ENCODE data around the gene CYSTM1.

CYSTM1 gene

DNA sequence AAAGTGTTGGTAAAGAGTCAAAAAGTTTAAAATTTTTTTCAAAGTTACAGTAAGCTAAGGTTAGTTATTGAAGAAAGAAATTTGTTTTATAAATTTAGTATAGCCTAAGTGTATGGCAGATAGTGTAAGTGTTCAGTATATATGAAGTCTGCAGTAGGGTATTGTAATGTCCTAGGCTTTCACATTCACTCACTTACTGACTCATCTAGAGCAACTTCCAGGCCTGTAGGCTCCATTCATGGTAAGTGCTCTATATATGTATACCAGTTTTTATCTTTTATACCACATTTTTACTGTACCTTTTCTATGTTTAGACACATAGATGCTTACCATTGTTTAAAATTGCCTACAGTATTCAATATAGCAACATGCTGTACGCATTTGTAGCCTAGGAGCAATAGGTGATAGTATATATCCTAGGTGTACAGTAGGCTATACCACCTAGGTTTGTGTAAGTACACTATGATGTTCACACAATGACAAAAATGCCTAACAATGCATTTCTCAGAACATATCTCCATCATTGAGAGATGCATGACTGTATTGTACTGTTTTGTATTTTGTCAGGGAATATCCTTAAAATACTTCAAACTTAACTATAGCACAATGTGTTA is 38.5 kb downstream of the CYSTM1 start:
- Histone ChIP-seq H3K9me3 (ENCODE audit: low read length) (no peaks in the 10 kb centered on the region), H4K20me1 (ENCODE audit: insufficient read depth, low read length) (no peaks in the 10 kb centered on the region), H3K9ac (ENCODE audit: low read length) (no peak overlapping the region), H3K9me2 (ENCODE audit: low read depth, low read length) (no peaks in the 10 kb centered on the region), H3K27ac (ENCODE audit: low read depth, low read length, poor library complexity, severe bottlenecking) (no peak overlapping the region), H3K36me3 (ENCODE audit: insufficient read depth, low read length) (no peaks in the 10 kb centered on the region; the same call in 1 of the 2 replicates), H3F3A (ENCODE audit: insufficient read depth, low read length) (no peaks in the 10 kb centered on the region), H3K4me1 (ENCODE audit: insufficient read depth, low read length, severe bottlenecking) (no peaks in the 10 kb centered on the region), H3K79me2 (ENCODE audit: insufficient read depth, low read length) (no peaks in the 10 kb centered on the region), H3K4me2 (ENCODE audit: low read length) (no peak overlapping the region), H3K4me3 (ENCODE audit: low read depth, low read length, poor library complexity, severe bottlenecking) (no peak overlapping the region), H3K27me3 (ENCODE audit: insufficient read depth, low read length) (no peaks in the 10 kb centered on the region), H2AFZ (ENCODE audit: low read length) (no peak overlapping the region)
- TF ChIP-seq EZH2 (IDR thresholded peaks at IDR 0.05; ENCODE audit: borderline replicate concordance, low read length), result no peak
- TF ChIP-seq, protein P1, sequence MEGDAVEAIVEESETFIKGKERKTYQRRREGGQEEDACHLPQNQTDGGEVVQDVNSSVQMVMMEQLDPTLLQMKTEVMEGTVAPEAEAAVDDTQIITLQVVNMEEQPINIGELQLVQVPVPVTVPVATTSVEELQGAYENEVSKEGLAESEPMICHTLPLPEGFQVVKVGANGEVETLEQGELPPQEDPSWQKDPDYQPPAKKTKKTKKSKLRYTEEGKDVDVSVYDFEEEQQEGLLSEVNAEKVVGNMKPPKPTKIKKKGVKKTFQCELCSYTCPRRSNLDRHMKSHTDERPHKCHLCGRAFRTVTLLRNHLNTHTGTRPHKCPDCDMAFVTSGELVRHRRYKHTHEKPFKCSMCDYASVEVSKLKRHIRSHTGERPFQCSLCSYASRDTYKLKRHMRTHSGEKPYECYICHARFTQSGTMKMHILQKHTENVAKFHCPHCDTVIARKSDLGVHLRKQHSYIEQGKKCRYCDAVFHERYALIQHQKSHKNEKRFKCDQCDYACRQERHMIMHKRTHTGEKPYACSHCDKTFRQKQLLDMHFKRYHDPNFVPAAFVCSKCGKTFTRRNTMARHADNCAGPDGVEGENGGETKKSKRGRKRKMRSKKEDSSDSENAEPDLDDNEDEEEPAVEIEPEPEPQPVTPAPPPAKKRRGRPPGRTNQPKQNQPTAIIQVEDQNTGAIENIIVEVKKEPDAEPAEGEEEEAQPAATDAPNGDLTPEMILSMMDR (IDR thresholded peaks at IDR 0.05; ENCODE audit: low read length), result no peak

DNA sequence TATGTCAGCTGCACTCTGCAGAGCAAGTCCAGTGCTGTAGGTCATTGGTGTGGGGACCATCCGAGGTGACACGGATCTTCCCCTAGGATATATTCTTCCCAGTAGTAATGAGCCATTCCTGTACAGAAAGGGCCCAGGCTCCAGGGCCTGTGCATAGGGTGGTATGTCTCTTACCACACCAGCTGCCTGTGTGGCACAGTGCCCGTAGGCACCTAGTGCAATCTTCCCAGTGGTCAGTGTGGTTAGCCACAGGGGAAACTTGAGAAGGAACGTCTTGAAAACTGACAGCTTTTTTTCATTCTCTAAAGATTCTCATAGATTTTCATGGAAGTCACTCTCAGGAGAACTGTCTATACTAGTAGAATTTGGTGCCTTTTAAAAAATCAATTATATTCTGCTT is 39.8 kb downstream of the CYSTM1 start:
- Histone ChIP-seq H3K27me3 (ENCODE audit: insufficient read depth, low read length) (no peaks in the 10 kb centered on the region), H3K36me3 (ENCODE audit: insufficient read depth, low read length) (no peaks in the 10 kb centered on the region; the same call in 1 of the 2 replicates), H3K9me3 (ENCODE audit: low read length) (no peaks in the 10 kb centered on the region), H2AFZ (ENCODE audit: low read length) (no peak overlapping the region), H3K4me1 (ENCODE audit: insufficient read depth, low read length, severe bottlenecking) (no peaks in the 10 kb centered on the region), H3F3A (ENCODE audit: insufficient read depth, low read length) (no peaks in the 10 kb centered on the region), H3K4me3 (ENCODE audit: low read depth, low read length, poor library complexity, severe bottlenecking) (no peak overlapping the region), H3K4me2 (ENCODE audit: low read length) (no peak overlapping the region), H3K9me2 (ENCODE audit: low read depth, low read length) (no peaks in the 10 kb centered on the region), H3K79me2 (ENCODE audit: insufficient read depth, low read length) (no peaks in the 10 kb centered on the region), H4K20me1 (ENCODE audit: insufficient read depth, low read length) (no peaks in the 10 kb centered on the region), H3K27ac (ENCODE audit: low read depth, low read length, poor library complexity, severe bottlenecking) (no peak overlapping the region), H3K9ac (ENCODE audit: low read length) (no peak overlapping the region)
- no peak for TF ChIP-seq EZH2 (IDR thresholded peaks at IDR 0.05; ENCODE audit: borderline replicate concordance, low read length)
- TF ChIP-seq, protein P1 (IDR thresholded peaks at IDR 0.05; ENCODE audit: low read length), result no peak

DNA sequence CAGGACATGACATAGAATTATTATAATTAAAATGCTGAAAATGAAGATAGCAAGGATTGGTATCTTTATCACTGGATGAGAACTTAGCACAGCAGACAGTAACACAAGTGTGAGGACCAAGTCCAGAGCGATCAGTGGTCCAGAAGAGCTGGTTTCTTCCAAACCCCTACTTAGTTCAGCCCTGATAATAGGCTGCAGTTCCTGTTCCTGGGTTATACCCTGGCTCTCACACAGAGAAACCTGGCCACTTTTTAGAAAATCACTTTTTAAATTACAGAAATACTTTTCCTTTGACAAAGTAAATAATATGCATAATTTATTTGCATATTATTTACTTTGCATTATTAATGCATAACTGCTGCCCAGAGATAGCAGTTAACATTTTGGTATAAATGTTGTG is 40.3 kb downstream of the CYSTM1 start:
- no peak overlapping the region for H3K4me3 ChIP-seq (ENCODE audit: low read depth, low read length, poor library complexity, severe bottlenecking)
- H3K9ac ChIP-seq (ENCODE audit: low read length), result no peak overlapping the region
- H3K27ac ChIP-seq (ENCODE audit: low read depth, low read length, poor library complexity, severe bottlenecking), result no peak overlapping the region
- H3K36me3 ChIP-seq (ENCODE audit: insufficient read depth, low read length), result no peaks in the 10 kb centered on the region; the same call in 1 of the 2 replicates
- no peak overlapping the region for H2AFZ ChIP-seq (ENCODE audit: low read length)
- no peak for TF ChIP-seq EZH2 (IDR thresholded peaks at IDR 0.05; ENCODE audit: borderline replicate concordance, low read length)
- TF ChIP-seq, protein P1 (IDR thresholded peaks at IDR 0.05; ENCODE audit: low read length), result no peak
- no peaks in the 10 kb centered on the region for H3F3A ChIP-seq (ENCODE audit: insufficient read depth, low read length)
- no peaks in the 10 kb centered on the region for H3K27me3 ChIP-seq (ENCODE audit: insufficient read depth, low read length)
- no peak overlapping the region for H3K4me2 ChIP-seq (ENCODE audit: low read length)
- no peaks in the 10 kb centered on the region for H3K79me2 ChIP-seq (ENCODE audit: insufficient read depth, low read length)
- H3K9me3 ChIP-seq (ENCODE audit: low read length), result no peaks in the 10 kb centered on the region
- no peaks in the 10 kb centered on the region for H3K9me2 ChIP-seq (ENCODE audit: low read depth, low read length)
- no peaks in the 10 kb centered on the region for H3K4me1 ChIP-seq (ENCODE audit: insufficient read depth, low read length, severe bottlenecking)
- no peaks in the 10 kb centered on the region for H4K20me1 ChIP-seq (ENCODE audit: insufficient read depth, low read length)

Data from OCI-LY1 (cell line).